Umbilical cord (tissue), 2 donors: Measurements from ENCODE around the gene CD22. TPM values are rescaled to one million over a fixed set of nuclear protein-coding genes. Genes with fewer than 3 reads are reported as not detected.

ENCODE experiments used
- DNase-seq: peaks from one replicate; pipeline ENCODE4 v3.0.0-alpha.2; 2015; ENCODE audit warnings: low spot score
- total RNA-seq: library from RNA; depleted of rRNA; stranded (reverse); fragments of >200 nt; gene quantifications from one replicate; pipeline ENCODE4 v1.2.3, GENCODE V29; 2014; ENCODE audit warnings: low replicate concordance; ENCODE audit not compliant: insufficient read depth

CD22 gene
- total RNA-seq, 1 donor from 2014 or later: 13.0 TPM

DNA sequence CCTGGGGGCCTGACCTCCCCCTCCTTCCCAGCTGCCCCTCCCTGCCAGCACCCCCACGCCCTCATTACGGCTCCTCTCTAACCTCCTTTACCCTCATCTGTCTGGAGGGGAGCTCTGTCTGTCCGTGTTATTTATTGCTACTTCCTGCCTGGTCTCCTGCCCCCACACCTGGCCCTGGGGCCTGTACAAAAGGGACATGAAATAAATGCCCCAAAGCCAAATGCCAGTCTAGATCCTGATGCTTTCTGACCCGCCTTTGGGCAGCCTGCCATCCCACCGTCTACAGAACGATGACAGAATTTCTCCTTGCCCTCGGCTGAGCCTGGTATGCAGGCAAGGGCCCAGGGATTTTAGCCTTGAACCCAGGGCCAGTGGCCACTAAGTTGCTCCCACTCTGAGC, 15.4 kb upstream of the CD22 start:
- DNase-seq: no peak

DNA sequence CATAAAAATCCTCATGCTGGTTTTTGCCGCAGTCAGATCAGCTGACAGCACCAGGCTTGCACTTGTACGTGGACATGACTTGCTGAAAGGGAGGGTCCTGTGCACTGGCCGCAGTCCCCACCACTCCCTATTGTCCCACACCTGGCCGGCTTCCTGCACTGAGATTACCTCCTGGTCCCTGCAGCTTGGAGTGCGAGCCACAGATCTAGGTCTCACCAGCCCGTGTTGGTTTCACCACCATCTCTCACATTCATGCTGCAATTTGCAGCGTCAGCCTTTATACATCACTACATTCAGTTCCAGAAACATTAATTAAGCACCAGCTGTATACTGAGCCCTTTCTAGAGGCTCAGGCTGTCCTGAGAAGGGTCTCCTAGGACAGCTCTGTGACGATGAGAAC, 15.0 kb upstream of the CD22 start:
- DNase-seq: no peak

DNA sequence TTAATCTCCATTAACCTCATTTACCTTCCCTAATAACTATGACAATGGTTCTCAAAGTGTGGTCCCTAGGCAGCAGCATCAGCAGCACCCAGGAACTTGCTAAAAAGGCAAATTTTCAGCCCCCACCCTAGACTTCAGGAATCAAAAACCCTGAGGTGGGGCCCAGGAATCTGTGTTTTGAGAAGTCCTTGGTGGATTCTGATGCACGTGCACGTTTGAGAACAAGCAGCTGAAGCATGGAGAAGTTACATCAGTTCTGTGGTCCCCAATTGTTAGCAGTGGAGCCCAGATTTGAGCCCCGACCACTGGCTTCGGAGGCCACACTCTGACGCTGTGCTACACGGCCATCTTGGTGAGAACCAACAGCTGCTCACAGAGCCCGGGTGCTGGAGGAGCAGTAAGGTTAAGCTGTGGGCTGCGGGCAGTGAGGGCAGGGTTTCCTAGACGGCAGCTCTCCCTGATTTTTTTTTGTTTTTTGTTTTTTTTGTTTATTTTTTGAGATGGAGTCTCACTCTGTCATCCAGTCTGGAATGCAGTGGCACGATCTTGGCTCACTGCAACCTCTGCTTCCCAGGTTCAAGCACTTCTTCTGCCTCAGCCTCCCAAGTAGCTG, 14.0 kb upstream of the CD22 start:
- DNase-seq: no peak

DNA sequence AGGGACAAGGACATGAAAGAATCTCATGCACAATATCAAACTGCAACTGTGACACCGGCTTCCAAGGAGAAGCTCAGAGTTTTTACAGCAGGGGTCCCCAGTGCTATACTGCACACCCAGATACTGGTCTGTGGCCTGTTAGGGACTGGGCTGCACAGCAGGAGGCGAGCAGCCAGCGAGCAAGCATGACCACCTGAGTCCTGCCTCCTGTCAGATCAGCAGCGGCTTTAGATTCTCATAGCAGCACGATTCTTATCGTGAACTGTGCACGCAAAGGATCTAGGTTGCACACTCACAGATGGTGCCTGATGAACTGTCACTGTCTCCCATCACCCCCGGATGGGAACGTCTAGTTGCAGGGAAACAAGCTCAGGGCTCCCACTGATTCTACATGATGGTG, 13.1 kb upstream of the CD22 start:
- DNase-seq: no peak

DNA sequence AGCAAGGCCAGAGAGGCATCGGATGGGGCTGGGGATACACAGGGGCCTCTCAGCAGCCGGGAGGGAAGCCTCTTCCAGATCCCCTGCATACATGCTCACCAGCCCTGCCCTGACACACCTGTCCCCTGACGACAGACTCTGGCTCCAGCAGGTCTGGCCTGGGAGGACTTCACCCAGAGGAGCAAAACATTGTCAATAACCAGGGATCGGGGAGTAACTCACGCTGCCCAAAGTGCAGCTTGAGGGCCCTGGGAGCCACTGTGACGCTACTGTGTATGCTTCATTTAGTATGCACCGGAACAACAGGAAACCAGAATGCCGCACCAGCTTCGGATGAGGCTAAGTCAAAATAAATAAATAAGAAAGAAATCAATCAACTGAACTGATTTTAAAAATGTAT, 12.4 kb upstream of the CD22 start:
- DNase-seq: no peak

DNA sequence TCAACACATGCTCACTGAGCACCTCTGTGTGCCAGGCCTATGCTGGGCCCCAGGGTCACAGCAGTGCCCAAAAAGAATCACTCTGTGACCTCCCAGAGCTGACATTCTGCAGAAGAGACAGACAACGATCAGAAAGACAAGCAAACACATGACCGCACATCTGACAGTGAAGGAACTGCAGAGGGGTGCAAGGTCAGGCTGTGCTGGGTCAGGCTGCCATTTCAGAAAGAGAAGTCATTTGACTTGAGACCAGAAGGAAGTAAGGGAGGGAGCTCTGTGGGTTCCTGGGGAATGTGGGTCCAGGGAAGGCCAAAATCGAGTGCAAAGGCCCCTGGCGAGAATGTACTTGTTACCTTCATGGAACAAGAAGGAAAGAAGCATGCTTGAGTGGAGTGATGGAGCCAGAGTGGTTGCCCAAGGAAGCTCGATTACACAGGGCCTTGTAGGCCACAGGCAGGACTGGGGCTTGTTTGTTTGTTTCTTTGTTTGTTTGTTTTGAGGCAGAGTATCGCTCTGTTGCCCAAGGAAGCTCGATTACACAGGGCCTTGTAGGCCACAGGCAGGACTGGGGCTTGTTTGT, 11.4 kb upstream of the CD22 start:
- DNase-seq: no peak

DNA sequence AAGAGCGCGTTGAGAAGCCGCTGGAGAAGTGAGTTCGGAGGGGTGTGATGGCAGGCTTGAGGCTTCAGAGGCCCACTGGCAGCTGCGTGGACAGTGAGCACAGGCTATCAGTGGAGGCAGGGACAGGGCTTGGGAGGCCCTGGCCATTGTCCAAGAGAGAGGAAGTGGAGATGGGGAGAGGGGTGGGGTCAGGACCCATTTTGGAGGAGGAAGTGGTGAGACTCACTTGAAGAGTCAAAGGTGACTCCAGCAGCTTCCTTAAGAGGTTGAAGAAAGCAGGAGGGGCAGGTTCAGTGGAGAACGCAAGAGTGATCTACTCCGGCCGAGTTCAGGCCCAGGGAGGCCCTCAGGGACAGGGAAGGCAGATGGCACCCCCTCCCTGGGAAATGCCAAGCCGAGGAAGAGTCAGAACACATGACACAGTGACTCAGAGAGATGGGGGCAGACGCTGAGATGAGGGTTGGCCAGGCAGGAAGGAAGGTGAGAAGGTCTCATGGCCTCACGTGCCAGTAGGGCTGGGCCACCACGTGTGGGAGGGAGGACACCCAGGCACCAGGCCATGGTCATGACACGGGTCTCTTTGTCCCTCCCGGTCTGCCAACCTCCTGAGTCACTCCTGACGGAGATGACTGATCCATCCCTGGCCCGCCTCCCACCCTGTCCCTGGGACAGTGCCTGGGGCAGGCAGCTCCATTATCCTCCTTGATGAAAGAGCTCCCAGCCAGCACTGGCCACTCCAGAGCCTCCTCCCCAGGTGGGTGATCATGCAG, 10.1 kb upstream of the CD22 start:
- no peak for DNase-seq

DNA sequence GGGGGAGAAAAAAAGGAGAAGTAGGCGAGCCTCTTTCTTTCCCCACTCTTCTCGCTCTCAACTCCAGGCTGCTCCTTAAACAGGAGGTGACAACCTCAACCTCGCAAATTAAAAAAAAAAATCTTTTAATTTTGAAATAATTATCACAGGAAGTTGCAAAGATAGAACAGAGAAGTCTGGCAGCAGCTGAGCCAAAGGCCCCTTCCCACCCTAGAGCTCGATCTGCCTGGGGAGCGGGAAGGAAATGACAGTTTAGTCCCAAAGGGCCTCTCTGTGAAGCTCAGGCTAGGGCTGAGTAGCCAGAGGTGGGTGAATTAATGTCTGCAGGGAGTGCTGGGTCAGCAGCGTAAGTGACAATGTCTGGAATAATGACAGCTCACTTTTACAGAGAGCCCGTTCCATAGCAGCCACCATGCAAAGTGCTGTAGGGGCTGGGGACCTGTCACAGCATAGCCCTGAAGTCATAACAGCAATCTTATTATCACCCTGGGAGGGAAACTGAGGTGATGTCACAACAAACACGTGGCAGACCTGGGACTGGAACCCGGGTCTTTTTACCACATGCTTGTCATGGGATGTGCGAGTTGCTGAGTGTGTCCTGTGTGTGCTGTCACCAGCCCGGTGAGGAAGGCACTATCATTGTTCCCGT, 8.8 kb upstream of the CD22 start:
- DNase-seq: no peak

DNA sequence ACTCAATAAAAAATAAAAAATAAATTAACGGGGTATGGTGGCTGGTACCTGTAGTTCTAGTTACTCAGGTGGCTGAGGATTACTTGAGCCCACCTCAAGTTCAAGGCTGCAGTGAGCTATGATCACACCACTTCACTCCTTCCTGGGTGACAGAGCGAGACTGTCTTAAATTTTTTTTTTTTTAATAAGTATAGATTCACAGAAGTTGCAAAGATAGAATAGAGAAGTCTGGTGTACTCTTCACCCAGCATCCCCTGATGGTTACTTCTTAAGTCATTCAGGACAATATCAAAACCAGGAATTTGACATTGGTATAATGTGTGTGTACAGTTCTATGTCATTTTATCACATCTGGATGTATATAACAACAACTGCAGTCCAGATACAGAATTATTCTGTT, 7.7 kb upstream of the CD22 start:
- no peak for DNase-seq

DNA sequence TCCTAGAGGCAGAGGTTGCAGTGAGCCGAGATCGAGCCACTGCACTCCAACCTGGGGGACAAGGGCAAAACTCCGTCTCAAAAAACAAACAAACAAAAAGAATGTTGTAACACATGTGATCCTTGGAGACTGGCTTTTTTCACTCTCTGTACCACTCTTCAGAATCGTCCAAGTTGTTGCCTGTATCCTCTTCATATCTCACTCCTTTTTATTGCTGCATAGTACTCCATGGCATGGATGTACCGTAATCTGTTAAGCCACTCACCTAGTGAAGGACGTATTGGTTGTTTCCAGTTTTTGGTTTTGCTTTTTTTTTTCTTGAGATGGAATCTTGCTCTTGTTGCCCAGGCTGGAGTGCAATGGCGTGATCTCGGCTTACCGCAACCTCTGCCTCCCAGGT, 7.0 kb upstream of the CD22 start:
- DNase-seq: no peak

DNA sequence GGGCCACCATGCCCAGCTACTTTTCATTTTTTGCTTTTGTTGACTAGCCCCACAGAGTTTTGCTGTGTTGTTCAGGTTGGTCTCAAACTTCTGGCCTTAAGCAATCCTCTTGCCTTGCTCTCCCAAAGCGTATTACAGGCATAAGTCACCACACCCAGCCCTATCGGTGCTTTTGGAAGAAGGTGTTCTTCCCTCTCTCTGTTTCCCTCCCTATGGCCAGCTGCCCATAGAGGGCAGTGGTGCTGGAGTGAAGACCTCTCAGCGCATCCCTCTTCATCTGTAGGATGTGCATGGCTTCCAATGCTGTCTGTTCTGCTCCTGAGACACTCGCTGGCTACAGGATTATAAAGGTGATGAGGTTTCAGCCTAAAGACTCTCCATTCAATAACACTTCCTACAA, 1.3 kb upstream of the CD22 start:
- no peak for DNase-seq

DNA sequence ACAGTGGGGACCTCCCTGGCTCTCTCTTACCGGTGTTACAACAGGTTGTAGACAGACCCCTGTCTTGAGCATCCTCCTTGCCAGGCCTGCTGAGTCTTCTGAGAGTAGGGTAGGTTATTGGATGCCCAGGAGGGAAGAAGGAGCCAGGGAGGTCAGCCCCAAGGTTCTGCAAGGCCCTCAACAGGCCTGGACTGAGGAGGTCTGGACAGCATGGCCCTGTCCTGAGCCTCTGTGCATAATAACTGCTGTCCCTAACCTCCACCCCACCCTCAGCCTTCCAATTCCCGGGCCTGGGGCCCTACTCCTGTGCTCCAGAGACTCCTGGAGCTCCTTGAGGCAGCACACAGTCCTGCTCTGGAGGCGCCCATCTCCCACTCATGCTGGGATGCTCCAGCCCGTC, 336 bp downstream of the CD22 start:
- DNase-seq: no peak

DNA sequence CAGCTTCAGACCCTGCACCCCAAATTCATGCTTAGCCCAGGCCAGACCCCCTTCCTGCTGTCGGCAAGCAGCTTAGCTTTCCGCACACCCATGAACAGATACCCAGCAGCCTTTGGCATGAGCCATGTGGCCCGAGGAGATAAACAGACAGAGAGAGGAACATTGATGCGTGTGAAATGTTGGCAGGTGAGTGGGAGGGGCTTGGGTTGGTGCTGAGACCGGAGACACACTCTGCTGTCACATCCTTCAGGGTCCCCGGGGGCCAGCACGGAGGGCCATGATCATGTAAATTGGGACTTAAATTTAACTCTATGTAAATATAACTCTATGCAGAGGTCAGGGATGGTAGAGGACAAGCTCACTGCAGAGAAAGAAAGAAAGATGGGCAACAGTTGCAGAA, 1.5 kb downstream of the CD22 start:
- no peak for DNase-seq

DNA sequence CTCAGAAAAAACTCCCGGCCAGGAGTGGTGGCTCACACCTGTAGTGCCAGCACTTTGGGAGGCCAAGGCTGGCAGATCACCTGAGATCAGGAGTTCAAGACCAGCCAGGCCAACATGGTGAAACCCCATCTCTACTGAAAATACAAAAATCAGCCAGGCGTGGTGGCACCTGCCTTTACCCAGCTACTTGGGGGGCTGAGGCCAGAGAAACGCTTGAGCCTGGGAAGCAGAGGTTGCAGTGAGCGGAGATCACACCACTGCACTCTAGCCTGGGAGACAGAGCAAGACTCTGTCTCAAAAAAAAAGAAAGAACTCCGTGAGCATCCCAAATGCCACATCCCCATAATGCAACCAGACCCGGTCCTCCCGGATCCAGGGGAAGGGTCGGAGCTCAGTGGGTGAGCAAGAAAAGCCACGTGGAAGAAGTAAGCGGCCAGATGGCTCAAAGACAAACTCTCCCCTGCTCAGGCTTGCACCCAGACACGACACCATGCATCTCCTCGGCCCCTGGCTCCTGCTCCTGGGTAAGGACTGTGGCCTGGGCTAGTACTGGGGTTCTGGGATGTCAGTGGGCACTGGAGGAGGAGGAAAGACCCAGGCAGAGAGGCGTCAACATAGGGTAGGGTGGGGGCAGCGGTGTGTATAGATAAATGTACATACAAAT, 2.7 kb downstream of the CD22 start:
- no peak for DNase-seq

DNA sequence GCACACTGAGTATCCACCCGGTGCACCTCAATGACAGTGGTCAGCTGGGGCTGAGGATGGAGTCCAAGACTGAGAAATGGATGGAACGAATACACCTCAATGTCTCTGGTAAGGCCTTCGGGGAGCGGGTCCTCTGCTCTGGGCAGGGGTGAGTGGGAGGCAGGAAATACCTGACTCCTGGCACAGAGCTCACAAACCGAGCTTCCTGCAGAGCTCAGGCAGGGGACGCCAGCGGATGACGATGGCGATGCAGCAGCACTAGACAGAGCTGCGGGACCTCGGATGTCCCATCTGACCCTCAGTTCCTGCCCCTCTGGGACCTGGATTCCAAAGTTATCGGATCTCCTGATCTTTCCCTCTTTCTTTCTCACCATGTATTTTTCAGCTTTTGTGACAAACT, 3.8 kb downstream of the CD22 start:
- DNase-seq: no peak

DNA sequence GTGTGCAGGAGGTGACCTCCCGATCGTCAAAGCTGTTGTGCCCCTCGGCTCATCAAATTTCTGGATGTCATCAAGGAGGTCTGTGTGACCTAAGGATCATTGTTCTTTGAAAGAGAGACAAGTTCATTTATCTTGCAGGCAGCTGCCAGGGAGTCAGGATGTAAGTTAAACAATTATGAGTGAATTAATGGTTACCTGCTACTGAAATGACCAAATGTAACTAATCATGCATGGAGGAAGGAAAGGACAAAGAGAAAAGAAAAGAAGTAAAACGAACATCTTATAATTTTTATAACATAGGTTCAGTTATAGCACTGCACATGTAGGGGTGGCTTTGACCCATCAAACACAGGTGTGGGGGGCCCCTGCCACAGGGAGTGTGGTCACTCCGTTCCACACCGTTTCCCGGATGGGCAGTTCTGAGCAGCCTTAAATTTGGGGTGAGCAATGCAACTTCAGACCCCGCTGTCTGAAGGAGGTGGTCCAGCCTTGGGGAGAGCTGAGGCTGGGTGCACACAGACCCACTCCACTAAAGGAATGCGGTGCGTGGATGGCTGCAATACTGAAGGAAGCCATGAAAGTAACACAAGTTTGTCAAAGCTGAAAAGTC, 5.3 kb downstream of the CD22 start:
- DNase-seq: no peak

DNA sequence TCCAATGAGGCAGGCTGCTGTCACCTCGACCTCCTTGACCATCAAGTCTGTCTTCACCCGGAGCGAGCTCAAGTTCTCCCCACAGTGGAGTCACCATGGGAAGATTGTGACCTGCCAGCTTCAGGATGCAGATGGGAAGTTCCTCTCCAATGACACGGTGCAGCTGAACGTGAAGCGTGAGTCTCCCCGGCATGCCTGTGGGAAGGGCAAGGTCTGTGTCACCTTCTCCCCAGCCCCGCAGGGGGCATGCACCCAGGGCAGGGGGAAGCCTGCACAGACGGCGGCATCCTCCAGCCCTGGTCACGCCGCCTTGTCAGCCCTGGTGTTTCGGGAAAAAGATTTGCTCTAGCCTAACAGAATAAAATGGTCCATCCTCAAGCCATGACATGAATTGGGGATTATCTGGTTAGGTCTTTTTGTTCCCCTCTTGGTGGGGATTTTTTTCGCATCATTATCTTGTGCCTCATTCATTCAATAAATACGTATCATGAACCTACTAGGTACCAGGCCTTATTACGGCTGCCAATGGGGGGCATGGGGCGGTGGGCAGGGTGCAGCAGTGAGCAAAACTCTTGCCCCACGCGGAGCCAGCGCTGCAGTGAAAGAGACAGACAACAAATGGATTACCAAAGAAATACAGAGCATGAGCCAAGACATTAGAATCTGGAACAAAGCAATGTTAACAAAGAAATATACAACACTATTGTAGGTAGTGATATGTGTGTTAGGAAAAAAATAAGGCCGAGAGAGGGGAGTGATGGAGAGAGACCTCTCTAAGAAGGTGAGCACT, 7.4 kb downstream of the CD22 start:
- no peak for DNase-seq

DNA sequence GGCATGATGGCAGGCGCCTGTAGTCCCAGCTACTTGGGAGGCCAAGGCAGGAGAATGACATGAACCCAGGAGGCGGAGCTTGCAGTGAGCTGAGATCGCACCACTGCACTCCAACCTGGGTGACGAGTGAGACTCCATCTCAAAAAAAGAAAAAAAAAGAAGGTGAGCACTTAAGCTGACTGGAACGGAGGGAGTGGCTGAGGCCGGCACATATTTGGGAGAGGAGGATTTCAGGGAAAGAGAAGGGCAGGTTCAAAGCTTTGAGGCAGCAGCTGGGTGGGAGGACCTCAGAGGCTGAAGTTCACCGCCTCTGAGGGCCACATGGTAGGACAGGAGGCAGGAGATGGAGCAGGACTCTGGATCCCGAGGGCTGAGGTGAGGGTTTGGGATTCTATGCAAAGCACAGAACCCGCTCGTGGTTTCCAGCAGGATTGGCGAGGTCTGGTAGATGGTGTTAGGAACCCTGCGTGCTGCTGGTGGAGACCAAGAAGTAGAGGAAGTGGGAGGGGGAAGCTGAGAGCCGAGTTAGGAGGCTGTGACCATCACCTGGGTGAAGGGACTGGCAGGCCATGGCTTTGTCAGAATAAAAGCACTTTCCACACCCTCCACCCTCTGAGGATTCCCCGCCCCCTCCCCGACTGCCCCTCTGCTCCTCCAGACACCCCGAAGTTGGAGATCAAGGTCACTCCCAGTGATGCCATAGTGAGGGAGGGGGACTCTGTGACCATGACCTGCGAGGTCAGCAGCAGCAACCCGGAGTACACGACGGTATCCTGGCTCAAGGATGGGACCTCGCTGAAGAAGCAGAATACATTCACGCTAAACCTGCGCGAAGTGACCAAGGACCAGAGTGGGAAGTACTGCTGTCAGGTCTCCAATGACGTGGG, 8.4 kb downstream of the CD22 start:
- DNase-seq: no peak

DNA sequence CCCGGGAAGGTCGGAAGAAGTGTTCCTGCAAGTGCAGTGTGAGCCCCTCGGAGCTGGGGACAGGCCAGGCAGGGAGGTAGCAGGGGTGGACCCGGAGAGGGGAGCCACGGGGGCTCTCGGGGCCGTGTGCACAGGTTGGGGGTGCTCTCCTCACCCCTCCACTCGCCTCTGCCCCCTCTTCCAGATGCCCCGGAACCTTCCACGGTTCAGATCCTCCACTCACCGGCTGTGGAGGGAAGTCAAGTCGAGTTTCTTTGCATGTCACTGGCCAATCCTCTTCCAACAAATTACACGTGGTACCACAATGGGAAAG, 9.0 kb downstream of the CD22 start:
- no peak for DNase-seq

DNA sequence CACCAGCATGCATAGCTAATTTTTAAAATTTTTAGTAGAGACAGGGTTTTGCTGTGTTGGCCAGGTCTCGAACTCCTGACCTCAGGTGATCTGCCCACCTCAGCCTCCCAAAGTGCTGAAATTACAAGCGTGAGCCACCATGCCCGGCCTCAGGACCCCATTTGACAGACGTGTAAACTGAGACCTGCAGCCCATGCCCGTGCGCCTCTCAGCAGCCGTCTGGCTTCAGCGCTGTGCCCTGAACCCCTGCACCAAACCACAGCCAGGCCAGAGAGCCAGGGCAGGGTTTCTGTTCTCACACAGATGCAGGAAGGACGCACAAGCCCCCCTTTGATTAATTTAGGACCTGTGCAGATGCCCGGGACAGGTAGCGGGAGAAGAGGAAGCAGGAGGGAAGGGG, 11.4 kb downstream of the CD22 start:
- DNase-seq: no peak
